ENCODE measurements around the gene RERE. TPM values are rescaled to one million over a fixed set of nuclear protein-coding genes. Genes with fewer than 3 reads are reported as not detected.

The RERE gene
- total and polyA plus RNA-seq, 2 donors (not counting 3 experiments of a cell fraction or from before 2014, with no cell fraction given): 14.1 to 113 TPM

GRCh38 chr1:8847990-8848389 is 30.6 kb upstream of the RERE start:
- POLR2A ChIA-PET: interaction anchor here (1.2 kb wide), 1 partner anchor 35 kb away, joined by 5 read pairs; no protein-coding TSS in a partner anchor

GRCh38 chr1:8846263-8846662 is 28.8 kb upstream of the RERE start:
- Histone ChIP-seq H3K9me1 (replicated peaks; ENCODE audit: control insufficient read depth, extremely low read depth, insufficient read depth, low read length) (no peaks in the 10 kb centered on the region), H3K27ac (ENCODE audit: insufficient read depth, low read depth, low read length) (no peak overlapping the region), H3K9ac (replicated peaks; ENCODE audit: extremely low read depth, insufficient read depth, low read length) (no peak overlapping the region), H3K4me3 (replicated peaks in 1 of 3; ENCODE audit: insufficient read depth in 1 of 3, low read depth in 1 of 3, low read length in 3 of 3) (no peak overlapping the region), H4K20me1 (replicated peaks; ENCODE audit: control insufficient read depth, extremely low read depth, insufficient read depth, low read length) (no peaks in the 10 kb centered on the region), H3K9me3 (replicated peaks; ENCODE audit: control insufficient read depth, insufficient read depth, low read length) (no peaks in the 10 kb centered on the region), H3K4me1 (ENCODE audit: control insufficient read depth, extremely low read depth, insufficient read depth, low read length) (peaks cover 4% of the 10 kb centered on the region), H3K27me3 (ENCODE audit: control insufficient read depth in 2 of 2, insufficient read depth in 2 of 2, low read length in 2 of 2) (no peaks in the 10 kb centered on the region), H3K4me2 (ENCODE audit: insufficient read depth, low read length) (no peak overlapping the region), H2AFZ (ENCODE audit: low read depth, low read length) (no peak overlapping the region), H3K79me2 (ENCODE audit: control insufficient read depth, insufficient read depth, low read length) (no peaks in the 10 kb centered on the region), H3K36me3 (ENCODE audit: control insufficient read depth in 2 of 2, extremely low read depth in 1 of 2, insufficient read depth in 2 of 2, low read length in 2 of 2) (no peaks in the 10 kb centered on the region)
- intact Hi-C loops (cut with micrococcal nuclease): loop anchor here (5.0 kb wide), 1 partner anchor 174 kb away; no protein-coding TSS in a partner anchor
- dilution Hi-C loops (cut with MboI; ENCODE audit: extremely low pct_ligation_motif_present, low sequenced_read_pairs): no loop called here
- DNase-seq (ENCODE audit: low read depth, low spot score) (no peak), FAIRE-seq (no peak)
- no peak for TF ChIP-seq GATA2 (IDR thresholded peaks at IDR 0.05; ENCODE audit: insufficient read depth, insufficient read length, low read depth, low read length)
- POLR2A ChIA-PET: no interaction called here
- BruUV-seq (replicated peaks): no TSS peak
- CTCF ChIA-PET: interaction anchor here (1.0 to 3.7 kb wide), 2 partner anchors 25 to 106 kb away, joined by 3 to 40 read pairs; no protein-coding TSS in a partner anchor

More at GRCh38 chr1:8847990-8848389, 30.6 kb upstream of the RERE start:
- Histone ChIP-seq H3K9me1 (replicated peaks; ENCODE audit: control insufficient read depth, extremely low read depth, insufficient read depth, low read length) (no peaks in the 10 kb centered on the region), H3K27ac (ENCODE audit: insufficient read depth, low read depth, low read length) (no peak overlapping the region), H3K4me2 (ENCODE audit: insufficient read depth, low read length) (no peak overlapping the region), H2AFZ (ENCODE audit: low read depth, low read length) (no peak overlapping the region), H4K20me1 (replicated peaks; ENCODE audit: control insufficient read depth, extremely low read depth, insufficient read depth, low read length) (no peaks in the 10 kb centered on the region), H3K9ac (replicated peaks; ENCODE audit: extremely low read depth, insufficient read depth, low read length) (no peak overlapping the region), H3K27me3 (ENCODE audit: control insufficient read depth in 2 of 2, insufficient read depth in 2 of 2, low read length in 2 of 2) (no peaks in the 10 kb centered on the region), H3K79me2 (ENCODE audit: control insufficient read depth, insufficient read depth, low read length) (no peaks in the 10 kb centered on the region), H3K9me3 (replicated peaks; ENCODE audit: control insufficient read depth, insufficient read depth, low read length) (no peaks in the 10 kb centered on the region), H3K4me1 (ENCODE audit: control insufficient read depth, extremely low read depth, insufficient read depth, low read length) (peaks cover 4% of the 10 kb centered on the region), H3K4me3 (replicated peaks in 1 of 3; ENCODE audit: insufficient read depth in 1 of 3, low read depth in 1 of 3, low read length in 3 of 3) (no peak overlapping the region), H3K36me3 (ENCODE audit: control insufficient read depth in 2 of 2, extremely low read depth in 1 of 2, insufficient read depth in 2 of 2, low read length in 2 of 2) (no peaks in the 10 kb centered on the region)
- dilution Hi-C loops (cut with MboI; ENCODE audit: extremely low pct_ligation_motif_present, low sequenced_read_pairs) (no loop called here), intact Hi-C loops (cut with micrococcal nuclease) (loop anchor here (1.0 to 5.0 kb wide), 4 partner anchors 10 to 176 kb away; no protein-coding TSS in a partner anchor)
- CTCF ChIA-PET: interaction anchor here (0.9 to 5.7 kb wide), 29 partner anchors 8 to 477 kb away, joined by 3 to 140 read pairs (median 12); partner anchors contain the start of gene RERE
- FAIRE-seq: no peak
- no peak for TF ChIP-seq MYC (IDR thresholded peaks at IDR 0.05; ENCODE audit: low read depth, low read length)
- no peak for TF ChIP-seq GATA2 (IDR thresholded peaks at IDR 0.05; ENCODE audit: insufficient read depth, insufficient read length, low read depth, low read length)
- TF ChIP-seq POLR2A (IDR thresholded peaks at IDR 0.05; ENCODE audit: low read depth, low read length): no peak
- no peak for TF ChIP-seq FOS (IDR thresholded peaks at IDR 0.05; ENCODE audit: borderline replicate concordance, insufficient read depth, low read length)
- TF ChIP-seq MAX (IDR thresholded peaks at IDR 0.05; ENCODE audit: insufficient read depth, insufficient read length): no peak
- no peak for TF ChIP-seq EZH2 (IDR thresholded peaks at IDR 0.05; ENCODE audit: borderline replicate concordance, low read depth, low read length, severe bottlenecking)
- DNase-seq (ENCODE audit: low read depth, low spot score): peak; percentile 26
- BruUV-seq (replicated peaks): no TSS peak
